Hepatocyte (in vitro differentiated cells): ENCODE measurements around the gene FAM174C. TPM values are rescaled to one million over a fixed set of nuclear protein-coding genes. Genes with fewer than 3 reads are reported as not detected.

Source experiments
- DNase-seq: peaks from one replicate; pipeline ENCODE4 v3.0.0-alpha.2; 2016; ENCODE audit warnings: low spot score
- H2AFZ ChIP-seq: fragments of 200-600 bp; sonication (generic); 2 replicates; pipeline ENCODE4 v1.6.0; 2016; ENCODE audit warnings: antibody characterized with exemption, mild to moderate bottlenecking
- H3K27ac ChIP-seq: fragments of 200-600 bp; sonication (generic); 2 replicates; pipeline ENCODE4 v1.5.1; 2016; ENCODE audit warnings: mild to moderate bottlenecking
- H3K27me3 ChIP-seq: fragments of 200-600 bp; sonication (generic); 2 replicates; pipeline ENCODE4 v1.6.1; 2016
- H3K36me3 ChIP-seq: fragments of 200-600 bp; sonication (generic); replicated peaks from 2 replicates; pipeline ENCODE4 v1.5.1; 2016; ENCODE audit warnings: low read depth; ENCODE audit not compliant: insufficient read depth
- H3K4me1 ChIP-seq: fragments of 200-600 bp; sonication (generic); 2 replicates; pipeline ENCODE4 v1.5.1; 2016; ENCODE audit warnings: mild to moderate bottlenecking, moderate library complexity; ENCODE audit not compliant: insufficient read depth
- H3K4me2 ChIP-seq: fragments of 200-600 bp; sonication (generic); 2 replicates; pipeline ENCODE4 v1.6.0; 2016
- H3K4me3 ChIP-seq: fragments of 200-600 bp; sonication (generic); 2 replicates; pipeline ENCODE4 v1.5.1; 2016; ENCODE audit warnings: mild to moderate bottlenecking
- H3K79me2 ChIP-seq: fragments of 200-600 bp; sonication (generic); 2 replicates; pipeline ENCODE4 v1.6.0; 2017; ENCODE audit warnings: mild to moderate bottlenecking
- H3K9me2 ChIP-seq: fragments of 200-600 bp; sonication (generic); replicated peaks from 2 replicates; pipeline ENCODE4 v1.6.0; 2017; ENCODE audit warnings: mild to moderate bottlenecking; ENCODE audit not compliant: insufficient read depth
- H3K9me3 ChIP-seq: fragments of 200-600 bp; sonication (generic); 2 replicates; pipeline ENCODE4 v1.5.1; 2016; ENCODE audit warnings: low read depth, mild to moderate bottlenecking
- H4K20me1 ChIP-seq: fragments of 200-600 bp; sonication (generic); 2 replicates; pipeline ENCODE4 v1.6.0; 2016; ENCODE audit warnings: mild to moderate bottlenecking; ENCODE audit not compliant: insufficient read depth, poor library complexity, severe bottlenecking
- EZH2 ChIP-seq: fragments of 200-600 bp; sonication (generic); IDR thresholded peaks from 2 replicates; pipeline ENCODE4 v1.6.1; 2016; ENCODE audit warnings: antibody characterized with exemption, mild to moderate bottlenecking, borderline replicate concordance
- EZH2phosphoT487 ChIP-seq: fragments of 200-600 bp; sonication (generic); IDR thresholded peaks from one replicate; pipeline ENCODE4 v1.6.1; 2018; ENCODE audit warnings: antibody characterized with exemption, mild to moderate bottlenecking, low read depth, moderate library complexity; ENCODE audit not compliant: unreplicated experiment, severe bottlenecking
- WGBS: methylation state at CpG from one replicate; pipeline ENCODE4 v1.1.6; 2016; ENCODE audit warnings: low lambda C conversion rate; ENCODE audit errors: missing lambda C conversion rate; 5-methylcytosine and 5-hydroxymethylcytosine counted together
- polyA plus RNA-seq: library from polyadenylated mRNA; unstranded; fragments of >200 nt; fragmentation: Nextera tagmentation; extraction: Ambion mirVana; gene quantifications from 2 replicates; pipeline ENCODE4 v1.2.1, GENCODE V29; 2016
- total RNA-seq: library from RNA; depleted of rRNA; stranded (reverse); fragments of >200 nt; gene quantifications from 2 replicates; pipeline ENCODE4 v1.2.3, GENCODE V29; 2014
- TF ChIP-seq, protein P1 (sequence below): fragments of 200-600 bp; sonication (generic); IDR thresholded peaks from 2 replicates; pipeline ENCODE4 v1.5.1; 2016; ENCODE audit warnings: antibody characterized with exemption, mild to moderate bottlenecking; ENCODE audit not compliant: poor library complexity

Gene FAM174C
- total and polyA plus RNA-seq, 2 experiments from 2014 or later: 25.5 to 79.9 TPM

DNA sequence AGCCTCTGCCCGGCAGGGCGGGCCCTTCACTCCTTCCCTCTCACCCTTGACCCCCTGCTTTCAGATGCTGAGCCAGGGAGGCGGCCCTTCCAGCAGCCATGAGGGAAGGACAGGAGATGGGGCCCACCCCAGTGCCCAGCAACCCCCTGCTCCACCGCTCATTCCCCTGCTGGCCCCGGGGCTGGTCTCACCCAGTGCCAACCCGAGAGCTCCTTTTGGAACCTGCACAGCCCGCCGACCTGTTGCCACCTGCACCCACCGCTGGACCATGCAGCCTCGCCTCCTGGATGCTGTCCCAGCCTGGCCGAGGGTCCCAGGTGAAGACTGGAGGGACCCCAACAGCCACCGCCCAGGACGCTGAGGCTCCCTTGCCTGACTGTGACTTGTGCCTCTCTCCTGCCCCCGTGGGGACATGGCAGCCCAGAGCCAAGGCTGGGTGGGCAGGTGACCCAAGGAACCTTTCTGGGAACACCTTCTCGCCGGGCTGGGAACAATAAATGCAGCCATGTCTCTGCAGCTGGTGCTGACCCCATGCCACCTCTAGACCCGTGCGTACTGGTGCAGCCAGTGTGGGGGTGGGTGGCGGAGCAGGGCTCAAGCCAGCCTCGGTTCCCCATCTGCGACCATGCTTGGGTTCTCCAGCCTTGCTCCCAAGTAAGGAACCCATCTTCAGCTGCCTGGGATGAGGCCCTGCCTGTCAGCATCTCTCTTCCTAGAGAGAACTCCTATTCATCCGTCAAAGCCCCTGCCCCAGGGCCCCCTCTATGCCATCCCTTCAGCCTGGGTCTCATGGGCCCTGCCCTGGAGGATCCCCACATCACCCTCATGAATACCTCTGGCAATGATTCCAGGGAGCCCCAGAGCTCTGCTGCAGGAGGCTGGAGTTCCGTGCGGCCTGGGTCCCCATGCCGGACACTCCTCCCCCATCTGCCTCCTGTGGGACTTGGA lies 3.7 kb downstream of the FAM174C start:
- WGBS: 96% methylated on average over 21 of the region's 25 CpGs
- Histone ChIP-seq H3K79me2 (peaks cover 23% of the 10 kb centered on the region), H3K4me2 (no peak overlapping the region), H3K27me3 (no peaks in the 10 kb centered on the region), H3K4me3 (no peak overlapping the region), H4K20me1 (peaks cover 9% of the 10 kb centered on the region), H3K9me2 (no peaks in the 10 kb centered on the region), H3K4me1 (peaks cover 22% of the 10 kb centered on the region), H3K27ac (no peak overlapping the region), H3K36me3 (peaks cover 1% of the 10 kb centered on the region), H3K9me3 (no peaks in the 10 kb centered on the region), H2AFZ (no peak overlapping the region)
- no peak for TF ChIP-seq EZH2
- no peak for TF ChIP-seq EZH2phosphoT487
- TF ChIP-seq, protein P1, sequence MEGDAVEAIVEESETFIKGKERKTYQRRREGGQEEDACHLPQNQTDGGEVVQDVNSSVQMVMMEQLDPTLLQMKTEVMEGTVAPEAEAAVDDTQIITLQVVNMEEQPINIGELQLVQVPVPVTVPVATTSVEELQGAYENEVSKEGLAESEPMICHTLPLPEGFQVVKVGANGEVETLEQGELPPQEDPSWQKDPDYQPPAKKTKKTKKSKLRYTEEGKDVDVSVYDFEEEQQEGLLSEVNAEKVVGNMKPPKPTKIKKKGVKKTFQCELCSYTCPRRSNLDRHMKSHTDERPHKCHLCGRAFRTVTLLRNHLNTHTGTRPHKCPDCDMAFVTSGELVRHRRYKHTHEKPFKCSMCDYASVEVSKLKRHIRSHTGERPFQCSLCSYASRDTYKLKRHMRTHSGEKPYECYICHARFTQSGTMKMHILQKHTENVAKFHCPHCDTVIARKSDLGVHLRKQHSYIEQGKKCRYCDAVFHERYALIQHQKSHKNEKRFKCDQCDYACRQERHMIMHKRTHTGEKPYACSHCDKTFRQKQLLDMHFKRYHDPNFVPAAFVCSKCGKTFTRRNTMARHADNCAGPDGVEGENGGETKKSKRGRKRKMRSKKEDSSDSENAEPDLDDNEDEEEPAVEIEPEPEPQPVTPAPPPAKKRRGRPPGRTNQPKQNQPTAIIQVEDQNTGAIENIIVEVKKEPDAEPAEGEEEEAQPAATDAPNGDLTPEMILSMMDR: no peak
- DNase-seq: no peak

DNA sequence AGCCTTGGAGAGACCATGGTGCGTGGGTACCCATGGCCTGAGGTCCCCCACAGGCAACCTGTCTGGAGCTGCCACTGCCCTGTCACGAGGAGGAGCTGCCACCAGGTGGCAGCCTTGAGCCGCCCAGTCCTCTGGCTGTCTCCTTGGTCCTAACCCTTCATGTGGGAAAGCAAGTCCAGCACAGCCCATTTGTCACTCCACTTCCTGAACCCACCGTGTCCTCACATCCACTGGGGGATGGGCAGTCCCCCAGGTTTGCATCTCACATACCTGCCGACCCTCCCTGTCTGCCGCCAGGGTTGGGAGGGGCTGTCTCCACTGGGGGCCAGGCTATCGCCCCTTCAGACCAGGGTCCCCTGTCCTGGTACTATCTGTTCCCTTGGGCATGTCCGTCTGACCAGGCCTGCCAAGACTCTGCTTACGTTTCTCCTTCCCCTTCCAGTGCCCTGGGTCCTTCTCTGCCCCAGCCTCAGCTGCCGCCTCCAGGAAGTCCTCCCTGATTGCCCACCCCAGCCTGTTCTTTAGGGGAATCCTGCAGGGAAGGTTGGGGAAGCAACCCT lies 4.5 kb downstream of the FAM174C start:
- no peaks in the 10 kb centered on the region for H3K36me3 ChIP-seq

DNA sequence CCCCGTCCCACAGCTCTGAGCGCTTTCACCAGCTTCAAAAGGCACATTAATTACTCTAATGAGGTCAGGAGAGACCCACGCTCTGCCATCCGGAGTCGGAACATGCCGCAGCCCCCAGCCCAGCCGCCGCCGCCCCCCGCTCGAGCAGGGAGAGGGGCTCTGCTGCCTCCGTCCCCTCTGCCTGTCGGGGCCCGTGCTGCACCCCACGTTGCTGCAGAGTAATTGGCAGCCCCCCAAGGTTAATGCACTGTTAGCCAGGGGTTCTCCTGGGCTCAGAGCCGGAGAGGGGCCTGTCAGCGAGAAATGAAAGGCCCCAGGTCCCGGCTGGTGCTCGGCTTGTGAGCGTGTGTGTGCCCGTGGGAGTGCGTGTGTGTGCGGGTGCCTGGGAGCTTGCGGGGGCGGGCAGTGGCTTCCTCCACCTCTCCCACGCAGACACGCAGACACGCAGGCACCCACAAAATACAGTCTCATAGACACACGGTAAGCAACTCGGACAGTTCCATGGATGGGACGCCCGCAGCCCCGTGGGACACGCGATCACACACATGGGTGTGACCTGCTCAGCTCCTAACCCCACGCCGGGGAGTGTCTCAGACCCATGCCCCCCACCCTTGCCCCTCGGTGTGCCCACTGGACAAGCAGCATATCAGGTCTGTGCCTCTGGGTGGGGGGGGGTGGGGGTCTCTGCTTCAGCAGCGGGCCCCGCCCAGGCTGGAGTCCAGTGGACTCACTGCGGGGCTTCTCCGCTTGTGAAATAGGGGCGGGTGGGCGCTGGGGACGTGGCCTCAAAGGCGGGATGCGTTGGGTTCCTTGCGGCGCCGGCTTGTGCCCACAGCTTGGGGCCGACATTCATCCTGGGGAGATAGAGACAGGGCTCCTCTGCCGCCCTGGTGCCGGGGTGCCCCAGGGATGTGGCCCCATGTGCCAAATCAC lies 5.6 kb downstream of the FAM174C start:
- H3K9me3 ChIP-seq: no peaks in the 10 kb centered on the region
- TF ChIP-seq, protein P1: no peak
- TF ChIP-seq EZH2phosphoT487 (no peak), EZH2 (no peak)
- H3K9me2 ChIP-seq: no peaks in the 10 kb centered on the region
- H3K27ac ChIP-seq: no peak overlapping the region
- no peak overlapping the region for H3K4me3 ChIP-seq
- H2AFZ ChIP-seq: no peak overlapping the region
- no peaks in the 10 kb centered on the region for H4K20me1 ChIP-seq
- DNase-seq: no peak
- WGBS: 94% methylated on average over 38 of the region's 53 CpGs
- no peak overlapping the region for H3K4me2 ChIP-seq
- H3K4me1 ChIP-seq: peaks cover 27% of the 10 kb centered on the region
- peaks cover 13% of the 10 kb centered on the region for H3K79me2 ChIP-seq
- no peaks in the 10 kb centered on the region for H3K36me3 ChIP-seq
- H3K27me3 ChIP-seq: no peaks in the 10 kb centered on the region

More for the DNA sequence above, 4.5 kb downstream of the FAM174C start:
- 46% methylated on average over 10 of the region's 10 CpGs for WGBS
- peak; percentile 89 for DNase-seq
- Histone ChIP-seq H2AFZ (no peak overlapping the region), H3K4me1 (peaks cover 25% of the 10 kb centered on the region), H3K4me2 (no peak overlapping the region), H3K4me3 (no peak overlapping the region), H3K27ac (no peak overlapping the region), H3K79me2 (peaks cover 14% of the 10 kb centered on the region), H3K9me2 (no peaks in the 10 kb centered on the region), H3K9me3 (no peaks in the 10 kb centered on the region), H3K27me3 (no peaks in the 10 kb centered on the region), H4K20me1 (peaks cover 1% of the 10 kb centered on the region)
- no peak for TF ChIP-seq EZH2
- TF ChIP-seq, protein P1: peak; percentile 80
